ENCODE data around the gene TNIP1.

Gene TNIP1

DNA sequence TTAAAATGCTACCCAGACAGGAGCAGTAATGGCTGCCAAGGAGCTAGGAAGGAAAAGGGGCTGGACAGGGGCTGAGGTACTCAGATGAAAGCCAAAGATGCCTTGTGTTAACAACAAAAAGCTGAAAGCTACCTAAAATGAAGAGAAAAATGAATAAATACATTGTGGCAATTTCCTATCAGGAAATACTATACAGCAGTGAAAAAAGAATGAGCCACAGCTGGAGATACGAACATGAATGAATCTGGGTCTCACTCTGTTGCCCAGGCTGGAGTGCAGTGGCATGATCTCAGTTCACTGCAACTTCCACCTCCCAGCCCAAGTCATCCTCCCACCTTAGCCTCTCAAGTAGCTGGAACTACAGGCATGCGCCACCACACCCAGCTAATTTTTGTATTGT lies 6.3 kb downstream of the TNIP1 start:
- DNase-seq (ENCODE audit: low read depth), result no peak
- no peak overlapping the region for H3K4me3 ChIP-seq (ENCODE audit: low read depth, low read length)
- no peak for TF ChIP-seq CTCF (IDR thresholded peaks at IDR 0.05; ENCODE audit: control insufficient read depth, extremely low read depth, insufficient read depth)

DNA sequence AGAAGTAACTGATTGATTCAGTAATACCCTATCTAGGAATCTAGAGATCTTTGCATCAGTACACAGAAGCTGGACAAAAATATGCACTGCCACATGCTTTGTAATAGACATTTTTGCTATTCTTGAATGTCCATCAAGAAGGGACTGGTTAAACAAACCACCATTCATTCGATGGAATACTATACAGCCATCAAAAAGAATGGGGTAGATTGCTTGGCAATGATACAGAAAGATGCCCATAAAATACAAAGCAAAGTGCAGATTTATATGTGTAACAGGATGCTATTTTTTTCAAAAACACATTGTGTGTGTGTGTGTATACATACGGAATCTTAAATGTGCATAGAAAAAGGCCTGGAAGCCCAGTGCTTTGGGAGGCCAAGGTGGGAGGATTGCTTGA lies 7.6 kb downstream of the TNIP1 start:
- H3K4me3 ChIP-seq (ENCODE audit: low read depth, low read length), result no peak overlapping the region
- no peak for DNase-seq (ENCODE audit: low read depth)
- no peak for TF ChIP-seq CTCF (IDR thresholded peaks at IDR 0.05; ENCODE audit: control insufficient read depth, extremely low read depth, insufficient read depth)

DNA sequence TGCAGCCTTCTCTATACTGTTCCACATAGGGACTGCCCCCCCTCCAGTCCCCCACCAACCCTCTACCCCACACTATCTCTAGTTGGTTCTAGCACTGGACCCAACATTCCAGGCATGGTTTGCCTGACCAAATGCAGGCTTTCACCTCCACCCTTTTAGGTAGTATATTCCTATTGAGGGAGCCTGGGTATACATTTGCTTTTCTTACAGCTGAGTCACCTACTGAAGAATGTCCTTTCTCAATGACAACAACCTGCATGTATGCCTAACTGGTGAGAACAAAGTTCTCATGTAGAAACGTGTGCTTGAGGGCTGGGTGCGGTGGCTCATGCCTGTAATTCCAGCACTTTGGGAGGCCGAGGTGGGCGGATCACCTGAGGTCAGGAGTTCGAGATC lies 8.2 kb downstream of the TNIP1 start:
- TF ChIP-seq CTCF (IDR thresholded peaks at IDR 0.05; ENCODE audit: control insufficient read depth, extremely low read depth, insufficient read depth), result no peak
- no peak overlapping the region for H3K4me3 ChIP-seq (ENCODE audit: low read depth, low read length)
- no peak for DNase-seq (ENCODE audit: low read depth)

GRCh38 chr5:151071848-151072629 lies 8.8 kb downstream of the TNIP1 start:
- no peak overlapping the region for H3K4me3 ChIP-seq (ENCODE audit: low read depth, low read length)
- DNase-seq (ENCODE audit: low read depth), result no peak
- no peak for TF ChIP-seq CTCF (IDR thresholded peaks at IDR 0.05; ENCODE audit: control insufficient read depth, extremely low read depth, insufficient read depth)

- no peak for TF ChIP-seq CTCF (IDR thresholded peaks at IDR 0.05; ENCODE audit: control insufficient read depth, extremely low read depth, insufficient read depth)
Measured at GRCh38 chr5:151071021-151071420, 9.8 kb downstream of the TNIP1 start.

DNA sequence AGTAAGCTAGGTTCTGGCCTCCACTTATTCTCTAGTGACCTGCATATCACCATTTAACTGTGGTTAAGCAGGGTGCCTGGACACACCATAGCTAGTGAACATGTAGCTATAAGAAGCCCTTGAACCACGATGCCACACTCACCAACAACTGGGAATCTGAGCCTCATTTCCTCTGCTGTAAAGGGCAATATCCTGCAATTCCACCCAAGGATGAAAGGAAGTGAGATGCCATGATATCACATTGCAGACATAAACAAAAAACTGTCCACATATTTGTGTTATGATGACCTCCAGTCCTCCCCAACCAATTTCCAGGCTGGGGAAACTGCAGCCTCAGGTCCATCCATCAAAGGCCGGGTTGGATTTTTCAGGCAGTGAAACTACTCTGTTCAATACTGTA lies 10.4 kb downstream of the TNIP1 start:
- DNase-seq (ENCODE audit: low read depth), result no peak
- H3K4me3 ChIP-seq (ENCODE audit: low read depth, low read length), result no peak overlapping the region
- TF ChIP-seq CTCF (IDR thresholded peaks at IDR 0.05; ENCODE audit: control insufficient read depth, extremely low read depth, insufficient read depth), result no peak

More at GRCh38 chr5:151071021-151071420, 9.8 kb downstream of the TNIP1 start:
- DNase-seq (ENCODE audit: low read depth), result no peak
- H3K4me3 ChIP-seq (ENCODE audit: low read depth, low read length), result no peak overlapping the region

All from LNCaP clone FGC (cell line).